ENCODE data around the gene PI4K2A. TPM values are rescaled to one million over a fixed set of nuclear protein-coding genes. Genes with fewer than 3 reads are reported as not detected.
A peak's percentile ranks its signal among the peaks of the same experiment; 100 is the strongest.

Gene PI4K2A
- total RNA-seq, 1 donor from 2014 or later = 17.7 TPM

DNA sequence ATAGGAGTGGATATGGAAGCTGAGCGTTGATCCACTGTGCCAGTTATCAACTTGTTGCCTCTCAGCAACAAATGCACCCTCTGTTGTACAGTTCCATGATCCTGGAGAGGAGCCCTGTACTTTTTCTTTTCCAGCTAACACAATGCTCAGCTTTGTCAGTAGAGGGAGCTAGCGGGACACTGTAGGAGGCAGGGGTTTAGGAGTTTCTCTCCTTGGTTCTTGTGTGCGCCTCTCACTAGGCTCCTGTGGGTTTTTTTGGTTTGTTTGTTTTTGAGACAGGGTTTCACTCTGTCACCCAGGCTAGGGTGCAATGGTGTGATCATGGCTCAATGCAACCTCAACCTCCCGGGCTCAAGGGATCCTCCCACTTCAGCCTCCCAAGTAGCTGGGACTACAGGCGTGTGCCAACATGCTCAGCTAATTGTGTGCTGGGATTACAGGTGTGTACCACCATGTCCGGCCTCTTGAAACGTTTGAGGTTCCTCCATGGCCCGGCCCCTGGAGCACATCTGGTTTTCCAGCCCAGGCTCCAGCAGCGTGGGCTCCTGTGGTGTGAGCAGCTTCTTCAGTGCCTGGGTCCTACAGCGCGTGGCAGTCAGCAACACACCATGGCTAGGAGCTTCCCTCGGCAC, 61.1 kb downstream of the PI4K2A start:
- no peaks in the 10 kb centered on the region for H3K36me3 ChIP-seq
- H3K4me1 ChIP-seq = no peaks in the 10 kb centered on the region
- intact Hi-C loops (cut with DNase I) = no loop called here
- no peaks in the 10 kb centered on the region for H3K27me3 ChIP-seq
- TF ChIP-seq POLR2A (IDR thresholded peaks at IDR 0.05) = no peak
- TF ChIP-seq, protein P1, sequence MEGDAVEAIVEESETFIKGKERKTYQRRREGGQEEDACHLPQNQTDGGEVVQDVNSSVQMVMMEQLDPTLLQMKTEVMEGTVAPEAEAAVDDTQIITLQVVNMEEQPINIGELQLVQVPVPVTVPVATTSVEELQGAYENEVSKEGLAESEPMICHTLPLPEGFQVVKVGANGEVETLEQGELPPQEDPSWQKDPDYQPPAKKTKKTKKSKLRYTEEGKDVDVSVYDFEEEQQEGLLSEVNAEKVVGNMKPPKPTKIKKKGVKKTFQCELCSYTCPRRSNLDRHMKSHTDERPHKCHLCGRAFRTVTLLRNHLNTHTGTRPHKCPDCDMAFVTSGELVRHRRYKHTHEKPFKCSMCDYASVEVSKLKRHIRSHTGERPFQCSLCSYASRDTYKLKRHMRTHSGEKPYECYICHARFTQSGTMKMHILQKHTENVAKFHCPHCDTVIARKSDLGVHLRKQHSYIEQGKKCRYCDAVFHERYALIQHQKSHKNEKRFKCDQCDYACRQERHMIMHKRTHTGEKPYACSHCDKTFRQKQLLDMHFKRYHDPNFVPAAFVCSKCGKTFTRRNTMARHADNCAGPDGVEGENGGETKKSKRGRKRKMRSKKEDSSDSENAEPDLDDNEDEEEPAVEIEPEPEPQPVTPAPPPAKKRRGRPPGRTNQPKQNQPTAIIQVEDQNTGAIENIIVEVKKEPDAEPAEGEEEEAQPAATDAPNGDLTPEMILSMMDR (IDR thresholded peaks at IDR 0.05) = peak; percentile 54 to 77 (median 72)
- H3K9me3 ChIP-seq = no peaks in the 10 kb centered on the region
- H3K27ac ChIP-seq = no peak overlapping the region
- H3K4me3 ChIP-seq = no peak overlapping the region
- no peak for DNase-seq (ENCODE audit: extremely low spot score in 2 of 2)

DNA sequence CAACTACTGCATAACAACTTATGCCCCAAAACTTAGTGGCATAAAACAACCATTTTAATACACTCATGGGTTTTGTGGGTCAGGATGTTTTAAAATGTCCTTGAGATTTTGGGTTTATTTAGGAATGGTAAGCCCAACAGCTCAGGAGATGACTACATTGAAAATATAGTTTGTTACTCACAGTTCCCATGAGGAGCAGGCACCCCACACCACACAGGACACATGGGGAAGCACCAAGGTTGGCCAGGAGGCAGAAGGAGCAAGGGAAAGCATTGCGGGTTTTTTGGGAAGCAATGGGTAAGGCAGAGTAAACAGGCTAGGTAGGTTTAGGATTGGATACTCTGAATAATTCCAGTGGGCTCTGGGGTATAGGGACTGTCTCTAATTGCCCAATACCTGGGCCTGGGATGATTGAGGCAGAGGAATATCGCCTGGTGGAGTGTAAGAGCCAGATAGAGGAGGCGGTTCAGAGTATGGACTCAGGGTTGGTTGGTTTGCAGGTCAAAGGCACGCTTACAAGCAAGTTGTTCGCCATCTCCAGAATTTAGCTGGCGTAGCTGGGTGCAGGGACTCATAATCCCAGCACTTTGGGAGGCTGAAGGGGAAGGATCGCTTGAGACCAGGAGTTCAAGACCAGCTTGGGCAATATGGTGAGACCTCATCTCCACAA, 63.1 kb downstream of the PI4K2A start:
- intact Hi-C loops (cut with DNase I) = no loop called here
- TF ChIP-seq POLR2A (IDR thresholded peaks at IDR 0.05) (no peak), POLR2AphosphoS5 (IDR thresholded peaks at IDR 0.05; ENCODE audit: insufficient read depth in 1 of 2, low read depth in 1 of 2) (no peak)
- TF ChIP-seq, protein P1 (IDR thresholded peaks at IDR 0.05) = no peak

DNA sequence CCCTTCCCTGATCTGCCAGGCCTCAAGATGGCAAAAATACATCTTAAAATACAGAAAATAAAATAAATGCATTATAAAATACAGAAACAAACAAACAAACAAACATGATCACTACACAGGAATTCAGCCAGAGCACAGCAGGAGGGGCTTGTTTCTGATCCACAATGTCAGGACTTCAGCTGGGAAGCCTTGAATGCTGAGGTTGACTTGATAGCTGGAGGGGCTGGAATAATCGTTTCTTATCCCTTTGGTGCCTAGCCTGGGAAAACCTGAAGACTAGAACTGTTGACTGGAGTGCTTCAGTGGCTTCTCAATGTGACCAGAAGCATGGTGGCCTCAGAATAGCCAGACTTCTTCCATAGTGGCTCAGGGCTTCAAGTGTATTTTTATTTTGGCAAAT, 63.9 kb downstream of the PI4K2A start:
- no peaks in the 10 kb centered on the region for H3K9me3 ChIP-seq
- no peaks in the 10 kb centered on the region for H3K36me3 ChIP-seq
- no peaks in the 10 kb centered on the region for H3K27me3 ChIP-seq
- no peak for DNase-seq (ENCODE audit: extremely low spot score in 2 of 2)
- TF ChIP-seq, protein P1 (IDR thresholded peaks at IDR 0.05) = no peak
- TF ChIP-seq POLR2A (IDR thresholded peaks at IDR 0.05) (no peak), POLR2AphosphoS5 (IDR thresholded peaks at IDR 0.05; ENCODE audit: insufficient read depth in 1 of 2, low read depth in 1 of 2) (no peak)
- H3K27ac ChIP-seq = no peak overlapping the region
- H3K4me3 ChIP-seq = no peak overlapping the region
- intact Hi-C loops (cut with DNase I) = no loop called here
- H3K4me1 ChIP-seq = peaks cover 13% of the 10 kb centered on the region

More for the DNA sequence above, 63.1 kb downstream of the PI4K2A start:
- H3K27ac ChIP-seq = no peak overlapping the region
- peaks cover 7% of the 10 kb centered on the region for H3K4me1 ChIP-seq
- no peak for DNase-seq (ENCODE audit: extremely low spot score in 2 of 2)
- no peaks in the 10 kb centered on the region for H3K27me3 ChIP-seq
- no peaks in the 10 kb centered on the region for H3K9me3 ChIP-seq
- H3K4me3 ChIP-seq = no peak overlapping the region
- no peaks in the 10 kb centered on the region for H3K36me3 ChIP-seq

DNA sequence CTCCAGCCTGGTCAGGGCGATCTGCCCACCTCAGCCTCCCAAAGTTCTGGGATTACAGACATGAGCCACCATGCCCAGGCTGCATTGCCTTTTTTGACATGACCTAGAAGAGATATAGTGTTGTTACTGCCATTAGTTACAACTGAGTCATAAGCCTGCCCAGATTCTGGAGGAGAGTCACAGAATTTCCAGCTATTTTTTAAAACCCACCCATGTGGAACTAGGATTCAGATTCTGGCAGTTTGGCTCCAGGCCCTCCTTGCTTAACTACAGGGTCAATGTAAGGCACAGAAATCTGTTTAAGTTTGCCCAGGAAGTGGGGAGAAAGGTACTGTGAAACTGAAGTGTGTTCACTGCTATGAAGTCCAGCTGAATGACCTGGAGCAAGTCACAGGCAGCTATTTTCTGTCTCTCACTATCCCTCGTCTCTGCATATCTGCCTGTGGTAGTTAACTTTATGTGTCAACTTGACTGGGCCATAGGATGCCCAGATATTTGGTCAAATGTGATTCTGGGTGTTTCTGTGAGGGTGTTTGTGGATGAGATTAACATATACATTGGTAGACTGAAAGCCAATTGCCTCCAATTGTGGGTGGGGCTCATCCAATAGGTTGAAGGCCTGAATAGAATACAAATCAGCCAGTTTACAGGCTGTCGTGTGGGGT, 64.7 kb downstream of the PI4K2A start:
- DNase-seq (ENCODE audit: extremely low spot score in 2 of 2) = no peak
- intact Hi-C loops (cut with DNase I) = no loop called here
- Histone ChIP-seq H3K27me3 (no peaks in the 10 kb centered on the region), H3K27ac (no peak overlapping the region), H3K4me1 (peaks cover 21% of the 10 kb centered on the region), H3K36me3 (no peaks in the 10 kb centered on the region), H3K4me3 (no peak overlapping the region), H3K9me3 (no peaks in the 10 kb centered on the region)
- TF ChIP-seq POLR2A (IDR thresholded peaks at IDR 0.05) (no peak), POLR2AphosphoS5 (IDR thresholded peaks at IDR 0.05; ENCODE audit: insufficient read depth in 1 of 2, low read depth in 1 of 2) (no peak)

DNA sequence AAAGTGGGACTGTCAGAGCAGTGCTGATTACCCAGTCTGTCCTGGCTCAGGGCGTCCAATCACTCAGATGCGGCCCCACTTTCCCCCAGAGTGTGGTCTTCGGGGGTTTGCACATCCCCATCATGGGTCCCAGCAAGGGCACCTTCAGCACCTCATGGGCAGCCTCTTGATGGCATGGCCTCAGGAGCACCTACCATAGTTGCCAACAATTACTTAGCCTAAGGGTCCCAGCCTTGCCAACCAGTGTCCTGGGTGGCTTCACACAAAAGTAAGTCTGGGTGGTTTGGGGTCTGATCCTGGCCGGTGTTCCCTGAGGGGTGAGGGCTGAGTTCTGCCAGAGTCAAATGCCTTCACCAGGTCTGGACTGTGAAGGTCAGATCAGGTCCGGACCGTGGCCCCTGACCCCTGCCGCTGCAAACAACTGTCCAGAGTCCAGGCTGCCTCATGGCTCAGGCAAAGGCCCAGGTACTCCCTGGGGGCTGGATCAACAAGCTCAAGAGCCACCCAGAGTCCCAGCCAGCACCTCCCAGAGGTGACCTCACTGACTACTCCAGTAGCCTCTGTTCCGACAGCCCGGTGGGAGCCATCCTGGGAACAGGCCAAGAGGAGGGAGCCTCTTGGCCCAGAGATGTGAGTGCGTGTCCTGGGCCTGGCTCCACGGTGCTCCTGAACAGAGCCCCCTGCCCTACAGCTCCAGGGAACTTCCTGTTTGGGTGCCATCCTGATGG, 66.8 kb downstream of the PI4K2A start:
- intact Hi-C loops (cut with DNase I) = no loop called here
- Histone ChIP-seq H3K4me3 (no peak overlapping the region), H3K4me1 (peaks cover 29% of the 10 kb centered on the region), H3K36me3 (no peaks in the 10 kb centered on the region), H3K27ac (peak overlapping the region; percentile 56), H3K9me3 (no peaks in the 10 kb centered on the region), H3K27me3 (no peaks in the 10 kb centered on the region)
- DNase-seq (ENCODE audit: extremely low spot score in 2 of 2) = no peak
- no peak for TF ChIP-seq POLR2AphosphoS5 (IDR thresholded peaks at IDR 0.05; ENCODE audit: insufficient read depth in 1 of 2, low read depth in 1 of 2)
- TF ChIP-seq, protein P1 (IDR thresholded peaks at IDR 0.05) = no peak
- TF ChIP-seq POLR2A (IDR thresholded peaks at IDR 0.05) = no peak
